Measurements from ENCODE around the gene ADCY5.

The ADCY5 gene

GRCh38 chr3:123404391-123404790 is 44.5 kb downstream of the ADCY5 start:
- no peak for DNase-seq

- no peak for DNase-seq
Observed at GRCh38 chr3:123401836-123402530, 46.9 kb downstream of the ADCY5 start.

GRCh38 chr3:123400169-123400568 is 48.7 kb downstream of the ADCY5 start:
- DNase-seq = no peak

- no peak for DNase-seq
Observed at GRCh38 chr3:123399653-123400052, 49.2 kb downstream of the ADCY5 start.

- DNase-seq = no peak
Observed at GRCh38 chr3:123397921-123398785, 50.7 kb downstream of the ADCY5 start.

- no peak for DNase-seq
Observed at GRCh38 chr3:123397050-123397590, 51.8 kb downstream of the ADCY5 start.

GRCh38 chr3:123396171-123397049 is 52.5 kb downstream of the ADCY5 start:
- DNase-seq = no peak

- no peak for DNase-seq
Observed at GRCh38 chr3:123395235-123395634, 53.7 kb downstream of the ADCY5 start.

GRCh38 chr3:123394391-123395020 is 54.4 kb downstream of the ADCY5 start:
- no peak for DNase-seq

- no peak for DNase-seq
Observed at GRCh38 chr3:123392871-123393620, 55.8 kb downstream of the ADCY5 start.

- no peak for DNase-seq
Observed at GRCh38 chr3:123392368-123392767, 56.5 kb downstream of the ADCY5 start.

- DNase-seq = no peak
Observed at GRCh38 chr3:123390865-123391600, 57.9 kb downstream of the ADCY5 start.

- DNase-seq = no peak
Observed at GRCh38 chr3:123389628-123389918, 59.3 kb downstream of the ADCY5 start.

- DNase-seq = no peak
Observed at GRCh38 chr3:123388811-123389627, 59.9 kb downstream of the ADCY5 start.

GRCh38 chr3:123388042-123388441 is 60.8 kb downstream of the ADCY5 start:
- DNase-seq = no peak

GRCh38 chr3:123387532-123387931 is 61.4 kb downstream of the ADCY5 start:
- DNase-seq = no peak

- DNase-seq = no peak
Observed at GRCh38 chr3:123386477-123387040, 62.3 kb downstream of the ADCY5 start.

- no peak for DNase-seq
Observed at GRCh38 chr3:123385981-123386380, 62.9 kb downstream of the ADCY5 start.

- DNase-seq = no peak
Observed at GRCh38 chr3:123385499-123385898, 63.4 kb downstream of the ADCY5 start.

GRCh38 chr3:123385001-123385401 is 63.9 kb downstream of the ADCY5 start:
- DNase-seq = no peak
